Heart left ventricle (tissue), 13 donors: ENCODE data around the gene SCRT2.

Source experiments
- CTCF ChIP-seq, 12 donors: fragments of 200-600 bp; sonication (generic) in 4 of 12; IDR thresholded peaks; one replicate each; pipeline versions ENCODE4 v1.5.0 to v1.8.0; 2018 to 2022; ENCODE audit warnings: antibody characterized with exemption in 12 of 12, mild to moderate bottlenecking in 5 of 12
- POLR2A ChIP-seq, 2 donors: fragments of 450-650 bp; IDR thresholded peaks; one replicate each; pipeline ENCODE4 v1.6.1; 2017; ENCODE audit warnings: antibody characterized with exemption in 2 of 2, mild to moderate bottlenecking in 2 of 2, moderate library complexity in 2 of 2
- donor health status: ischemic (EF 13 %, LVEDD 7.1; RV severe dilation, severe dysfunction).
- donor health status: DM: no; HTN: yes; CAD: no.
- donor health status: DM: no; HTN: no; CAD: no.
- donor health status: ischemic (EF 25% LVEDD 6.9; RV normal size, moderate dysfunction).
- donor health status: ischemic (EF 25% LVEDD 5.7; RV mildly dilated, moderate dysfunction).
- donor health status: ischemic (EF 35%, LVEDD 5.7; RV mildly dilated, moderate dysfunction).
- donor health status: nonischemic (EF 11% LVEDD 7.7; RV severe dilation, severe dysfunction).
- donor health status: DM: yes; HTN: yes; CAD: no.
- donor health status: PGD.
- donor health status: ischemic (EF 29% LVEDD 5.4; RV normal size, mild dysfunction).
- donor health status: nonischemic (EF 23%, LVEDD 6.1; RV moderate dilation, normal function).

GRCh38 chr20:704726-705125 is 29.1 kb upstream of the SCRT2 start:
- TF ChIP-seq CTCF (IDR thresholded peaks at IDR 0.05): no peak
- TF ChIP-seq POLR2A (IDR thresholded peaks at IDR 0.05): no peak
